Bronchial epithelial cell (primary cell): ENCODE measurements around the gene MYBPC3. TPM values are rescaled to one million over a fixed set of nuclear protein-coding genes. Genes with fewer than 3 reads are reported as not detected.
A peak's percentile ranks its signal among the peaks of the same experiment; 100 is the strongest.

Source experiments
- DNase-seq: peaks from one replicate; pipeline ENCODE4 v3.0.0-alpha.2; 2010; ENCODE audit warnings: low read depth
- FAIRE-seq: peaks from 2 replicates; lab custom pipeline; 2011; peaks lifted over from hg19 to GRCh38; lab: Jason Lieb, UNC
- H3K27me3 ChIP-seq: 2 replicates; pipeline ENCODE4 v1.5.1; 2011; ENCODE audit warnings: low read length; ENCODE audit not compliant: control insufficient read depth, insufficient read depth
- H3K36me3 ChIP-seq: 2 replicates; pipeline ENCODE4 v1.5.1; 2011; ENCODE audit warnings: low read length; ENCODE audit not compliant: control insufficient read depth, insufficient read depth
- H3K4me3 ChIP-seq: 2 replicates; pipeline ENCODE4 v1.5.1; 2011; ENCODE audit warnings: mild to moderate bottlenecking, low read depth, low read length, control low read depth
- CTCF ChIP-seq: IDR thresholded peaks from 2 replicates; pipeline ENCODE4 v1.5.1; 2011; ENCODE audit warnings: mild to moderate bottlenecking, moderate library complexity, low read length, control low read depth, inconsistent platforms; ENCODE audit not compliant: insufficient read depth, severe bottlenecking
- total RNA-seq: library from RNA; depleted of rRNA; stranded (reverse); fragments of >200 nt; gene quantifications from 2 replicates; pipeline ENCODE4 v1.2.1, GENCODE V29; 2014

Gene MYBPC3
- total RNA-seq, 1 donor from 2014 or later = under 0.01 TPM

- TF ChIP-seq CTCF = no peak
- FAIRE-seq = no peak
- no peak for DNase-seq
- Histone ChIP-seq H3K4me3 (no peak overlapping the region), H3K27me3 (no peaks in the 10 kb centered on the region), H3K36me3 (peaks cover 18% of the 10 kb centered on the region)
These were observed 62.6 kb downstream of the MYBPC3 start for GRCh38 chr11:47289856-47290255.

- Histone ChIP-seq H3K4me3 (no peak overlapping the region), H3K36me3 (peaks cover 24% of the 10 kb centered on the region), H3K27me3 (no peaks in the 10 kb centered on the region)
- DNase-seq (no peak), FAIRE-seq (no peak)
- no peak for TF ChIP-seq CTCF
These were observed 64.4 kb downstream of the MYBPC3 start for GRCh38 chr11:47288066-47288465.

- no peak for DNase-seq
- Histone ChIP-seq H3K4me3 (no peak overlapping the region), H3K27me3 (no peaks in the 10 kb centered on the region), H3K36me3 (peaks cover 30% of the 10 kb centered on the region)
- peak; percentile 95 for FAIRE-seq
- TF ChIP-seq CTCF = no peak
These were observed 66.3 kb downstream of the MYBPC3 start for GRCh38 chr11:47285969-47286770.

- H3K27me3 ChIP-seq = no peaks in the 10 kb centered on the region
- H3K4me3 ChIP-seq = no peak overlapping the region
- DNase-seq (no peak), FAIRE-seq (no peak)
- TF ChIP-seq CTCF = no peak
- peaks cover 26% of the 10 kb centered on the region for H3K36me3 ChIP-seq
These were observed 68.4 kb downstream of the MYBPC3 start for GRCh38 chr11:47284151-47284550.

DNA sequence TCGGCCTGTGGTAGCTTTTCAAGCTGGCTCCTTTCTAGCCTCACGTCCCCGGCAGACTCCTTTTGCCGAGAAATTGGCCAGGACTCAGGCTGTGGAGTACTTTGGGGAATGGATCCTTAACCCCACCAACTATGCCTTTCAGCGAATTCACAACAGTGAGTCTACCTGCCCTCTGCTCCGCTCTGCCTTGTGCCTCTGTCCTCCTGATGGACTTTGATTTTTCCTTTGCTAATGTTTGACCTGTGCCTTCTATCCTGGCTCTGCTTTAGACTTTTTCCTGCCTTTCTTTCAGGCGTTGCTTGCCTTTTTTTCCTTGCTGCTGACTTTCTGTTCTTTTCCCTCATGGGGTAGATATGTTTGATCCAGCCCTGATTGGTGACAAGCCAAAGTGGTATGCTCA, 70.0 kb downstream of the MYBPC3 start:
- TF ChIP-seq CTCF = no peak
- Histone ChIP-seq H3K27me3 (no peaks in the 10 kb centered on the region), H3K4me3 (no peak overlapping the region), H3K36me3 (peaks cover 30% of the 10 kb centered on the region)
- FAIRE-seq (no peak), DNase-seq (no peak)

Other genes with a start within 250 kb of the MYBPC3 start
- gene ARFGAP2, start 175.8 kb downstream of the MYBPC3 start, total RNA-seq = 99.7 and 105 TPM in 2 replicates
- 63.2 and 97.1 TPM in 2 replicates for gene PACSIN3, start 166.3 kb downstream of the MYBPC3 start, total RNA-seq
- gene DDB2, start 137.7 kb downstream of the MYBPC3 start, total RNA-seq = 31.5 and 39.0 TPM in 2 replicates
- gene ACP2, start 103.9 kb downstream of the MYBPC3 start, total RNA-seq = 8.4 and 13.1 TPM in 2 replicates
- gene NR1H3, start 94.7 kb downstream of the MYBPC3 start, total RNA-seq = 9.5 and 10.1 TPM in 2 replicates
- gene MADD, start 82.6 kb downstream of the MYBPC3 start, total RNA-seq = 8.4 and 9.0 TPM in 2 replicates
- not detected in 2 replicates for gene SPI1, start 25.8 kb upstream of the MYBPC3 start, total RNA-seq
- gene SLC39A13, start 55.9 kb upstream of the MYBPC3 start, total RNA-seq = 12.3 and 18.2 TPM in 2 replicates
- gene PSMC3, start 73.7 kb upstream of the MYBPC3 start, total RNA-seq = 141 and 143 TPM in 2 replicates
- 0.26 and 0.64 TPM in 2 replicates for gene RAPSN, start 96.4 kb upstream of the MYBPC3 start, total RNA-seq
- gene CELF1, start 200.4 kb upstream of the MYBPC3 start, total RNA-seq = 63.4 and 94.2 TPM in 2 replicates
- gene PTPMT1, start 212.9 kb upstream of the MYBPC3 start, total RNA-seq = 124 and 147 TPM in 2 replicates
- 11.6 and 14.7 TPM in 2 replicates for gene KBTBD4, start 226.3 kb upstream of the MYBPC3 start, total RNA-seq
- 57.7 and 67.7 TPM in 2 replicates for gene NDUFS3, start 226.4 kb upstream of the MYBPC3 start, total RNA-seq
- not detected in 2 replicates for gene FAM180B, start 234.0 kb upstream of the MYBPC3 start, total RNA-seq
- 0.13 and 0.26 TPM in 2 replicates for gene C1QTNF4, start 241.7 kb upstream of the MYBPC3 start, total RNA-seq